Loucy (cell line): Measurements from ENCODE around the gene FNTB.

Experiments used
- H2AFZ ChIP-seq: fragments of 200-600 bp; sonication (generic); 2 replicates; pipeline ENCODE4 v1.6.0; 2016; ENCODE audit warnings: antibody characterized with exemption, mild to moderate bottlenecking, low read length, moderate library complexity
- H3F3A ChIP-seq: fragments of 200-600 bp; 2 replicates; pipeline ENCODE4 v1.6.0; 2016; ENCODE audit warnings: antibody characterized with exemption, low read depth, mild to moderate bottlenecking
- H3K27me3 ChIP-seq: fragments of 200-600 bp; sonication (generic); 2 replicates; pipeline ENCODE4 v1.6.1; 2014; ENCODE audit warnings: low read length, mild to moderate bottlenecking; ENCODE audit not compliant: insufficient read depth, poor library complexity, severe bottlenecking
- H3K36me3 ChIP-seq: fragments of 200-600 bp; sonication (generic); 2 replicates; pipeline ENCODE4 v1.6.1; 2016; ENCODE audit warnings: low read length; ENCODE audit not compliant: insufficient read depth
- H3K4me1 ChIP-seq: fragments of 200-600 bp; sonication (generic); 2 replicates; pipeline ENCODE4 v1.5.1; 2014; ENCODE audit warnings: low read length, mild to moderate bottlenecking; ENCODE audit not compliant: insufficient read depth, poor library complexity, severe bottlenecking
- H3K4me2 ChIP-seq: fragments of 200-600 bp; sonication (generic); 2 replicates; pipeline ENCODE4 v1.6.0; 2014; ENCODE audit warnings: antibody characterized with exemption, low read length, low read depth, mild to moderate bottlenecking; ENCODE audit not compliant: poor library complexity, severe bottlenecking
- H3K4me3 ChIP-seq: fragments of 200-600 bp; sonication (generic); 2 replicates; pipeline ENCODE4 v1.5.1; 2014; ENCODE audit warnings: low read length, mild to moderate bottlenecking, mixed read lengths; ENCODE audit not compliant: poor library complexity, severe bottlenecking
- H3K79me2 ChIP-seq: fragments of 200-600 bp; sonication (generic); 2 replicates; pipeline ENCODE4 v1.6.1; 2014; ENCODE audit warnings: low read length; ENCODE audit not compliant: insufficient read depth
- H3K9ac ChIP-seq: fragments of 200-600 bp; sonication (generic); 2 replicates; pipeline ENCODE4 v1.6.0; 2014; ENCODE audit warnings: mild to moderate bottlenecking, low read depth, low read length, moderate library complexity; ENCODE audit not compliant: poor library complexity, severe bottlenecking
- H3K9me2 ChIP-seq: fragments of 200-600 bp; sonication (generic); replicated peaks from 2 replicates; pipeline ENCODE4 v1.6.1; 2016; ENCODE audit warnings: low read depth, low read length, mixed read lengths
- H3K9me3 ChIP-seq: fragments of 200-600 bp; sonication (generic); 2 replicates; pipeline ENCODE4 v1.6.1; 2014; ENCODE audit warnings: mild to moderate bottlenecking, antibody characterized with exemption, low read length, low read depth; ENCODE audit not compliant: insufficient read depth
- H4K20me1 ChIP-seq: fragments of 200-600 bp; sonication (generic); 2 replicates; pipeline ENCODE4 v1.6.0; 2014; ENCODE audit warnings: antibody characterized with exemption, low read length, mild to moderate bottlenecking; ENCODE audit not compliant: insufficient read depth, poor library complexity, severe bottlenecking
- CTCF ChIP-seq: fragments of 200-600 bp; sonication (generic); conservative IDR thresholded peaks from 2 replicates; pipeline ENCODE4 v1.5.1; 2014; ENCODE audit warnings: mild to moderate bottlenecking, antibody characterized with exemption, low read length
- EZH2phosphoT487 ChIP-seq: fragments of 200-600 bp; IDR thresholded peaks from 2 replicates; pipeline ENCODE4 v1.6.1; 2018; ENCODE audit warnings: antibody characterized with exemption, mild to moderate bottlenecking, moderate library complexity, borderline replicate concordance

FNTB gene

DNA sequence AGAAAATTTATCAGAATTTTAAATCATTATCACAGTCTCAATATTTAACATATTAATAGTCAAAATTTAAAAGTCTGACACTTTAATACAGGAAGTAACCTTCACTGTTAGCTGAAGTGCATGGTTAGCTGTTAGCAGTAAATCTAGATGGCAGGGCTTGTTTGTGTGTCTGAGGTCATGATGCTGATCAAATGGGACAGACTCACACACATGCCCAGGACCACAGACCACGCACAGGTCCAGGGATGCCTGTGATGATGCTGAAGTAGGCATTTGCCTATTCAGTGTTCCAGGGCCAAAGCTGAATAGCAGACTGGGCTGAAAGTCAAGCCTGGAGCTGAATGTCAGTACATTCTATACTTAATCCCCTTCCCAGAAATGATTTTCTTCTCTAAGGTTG is 20.5 kb downstream of the FNTB start:
- Histone ChIP-seq H3K9me3 (no peaks in the 10 kb centered on the region), H3K79me2 (peaks cover 17% of the 10 kb centered on the region; the same call in 1 of the 2 replicates), H3F3A (no peaks in the 10 kb centered on the region), H3K36me3 (peaks cover 80% of the 10 kb centered on the region; the same call in 1 of the 2 replicates), H3K4me1 (peaks cover 5% of the 10 kb centered on the region), H3K9me2 (no peaks in the 10 kb centered on the region), H3K4me3 (no peak overlapping the region), H3K27me3 (no peaks in the 10 kb centered on the region), H3K4me2 (no peak overlapping the region), H3K9ac (no peak overlapping the region), H2AFZ (no peak overlapping the region), H4K20me1 (no peaks in the 10 kb centered on the region)
- TF ChIP-seq CTCF (no peak), EZH2phosphoT487 (no peak)

DNA sequence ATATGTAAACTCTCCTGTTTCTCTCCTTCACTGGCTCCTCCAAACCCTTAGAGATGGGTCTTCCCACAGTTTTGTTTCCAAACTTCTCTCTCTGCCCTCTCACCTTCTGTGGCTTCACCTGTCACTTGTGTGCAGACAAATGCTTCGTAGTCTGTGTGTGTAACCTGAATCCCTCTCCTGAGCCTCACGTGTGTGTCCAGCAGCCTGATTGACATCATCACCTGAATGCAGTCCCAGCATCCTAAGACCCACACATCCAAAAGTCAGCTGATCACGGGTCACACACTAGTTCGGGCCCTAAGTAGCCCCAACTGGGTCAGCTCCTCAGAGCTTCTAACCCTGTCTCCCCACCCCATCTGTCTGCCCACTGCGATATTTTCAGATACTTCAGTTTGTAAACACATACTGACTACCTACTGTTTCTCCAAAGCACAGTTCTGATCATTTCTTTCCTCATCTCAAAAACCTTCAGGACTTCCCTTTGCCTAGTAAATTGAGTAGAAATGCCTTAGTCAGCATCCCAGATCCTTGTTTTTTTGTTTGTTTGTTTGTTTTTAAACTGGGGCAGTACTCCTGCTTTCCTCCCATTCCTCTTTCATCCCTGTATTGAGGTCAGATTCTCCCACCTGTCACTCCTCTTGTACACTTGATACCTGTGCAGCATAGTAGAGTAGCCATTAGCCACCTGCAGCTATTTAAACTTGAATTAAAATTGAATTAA is 23.7 kb downstream of the FNTB start:
- Histone ChIP-seq H3K9me2 (no peaks in the 10 kb centered on the region), H3K4me2 (no peak overlapping the region), H3K9me3 (no peaks in the 10 kb centered on the region), H3F3A (no peaks in the 10 kb centered on the region), H3K36me3 (peaks cover 95% of the 10 kb centered on the region; the same call in 1 of the 2 replicates), H3K9ac (no peak overlapping the region), H2AFZ (no peak overlapping the region), H3K4me3 (no peak overlapping the region), H4K20me1 (no peaks in the 10 kb centered on the region), H3K4me1 (no peaks in the 10 kb centered on the region), H3K79me2 (no peaks in the 10 kb centered on the region; the same call in 1 of the 2 replicates), H3K27me3 (no peaks in the 10 kb centered on the region)
- no peak for TF ChIP-seq EZH2phosphoT487
- no peak for TF ChIP-seq CTCF

- no peak overlapping the region for H3K4me2 ChIP-seq
- H2AFZ ChIP-seq, result no peak overlapping the region
- H3F3A ChIP-seq, result no peaks in the 10 kb centered on the region
- peaks cover 95% of the 10 kb centered on the region; the same call in 1 of the 2 replicates for H3K36me3 ChIP-seq
- TF ChIP-seq CTCF (no peak), EZH2phosphoT487 (no peak)
- no peaks in the 10 kb centered on the region for H3K4me1 ChIP-seq
- H4K20me1 ChIP-seq, result no peaks in the 10 kb centered on the region
- no peaks in the 10 kb centered on the region for H3K9me3 ChIP-seq
- no peaks in the 10 kb centered on the region for H3K27me3 ChIP-seq
- no peak overlapping the region for H3K4me3 ChIP-seq
- no peaks in the 10 kb centered on the region for H3K9me2 ChIP-seq
- no peaks in the 10 kb centered on the region for H3K79me2 ChIP-seq
- no peak overlapping the region for H3K9ac ChIP-seq
Observed at GRCh38 chr14:65011538-65011937, 24.8 kb downstream of the FNTB start.
